Esophagus (tissue), 2 donors: ENCODE measurements around the gene CGB3. TPM values are rescaled to one million over a fixed set of nuclear protein-coding genes. Genes with fewer than 3 reads are reported as not detected.
"Not testable (repeated sequence)": the region's sequence is repeated elsewhere in the genome, so short reads cannot be mapped to it uniquely, and the experiment has no call there.

ENCODE experiments used
- H3K27ac ChIP-seq, 2 donors: one replicate each; pipeline ENCODE4 v1.5.1; 2013; ENCODE audit warnings: low read depth in 2 of 2, mild to moderate bottlenecking in 2 of 2, inconsistent platforms in 1 of 2, low read length in 1 of 2, moderate library complexity in 1 of 2
- H3K27me3 ChIP-seq, 2 donors: one replicate each; pipeline ENCODE4 v1.6.1; 2013; ENCODE audit warnings: low read length in 2 of 2, control low read depth in 1 of 2, mild to moderate bottlenecking in 1 of 2; ENCODE audit not compliant: insufficient read depth in 2 of 2, control insufficient read depth in 1 of 2
- H3K36me3 ChIP-seq, 2 donors: one replicate each; pipeline ENCODE4 v1.6.1; 2013; ENCODE audit warnings: low read length in 1 of 2; ENCODE audit not compliant: control insufficient read depth in 2 of 2, insufficient read depth in 2 of 2
- H3K4me1 ChIP-seq, 2 donors: one replicate each; pipeline ENCODE4 v1.6.1; 2013; ENCODE audit warnings: low read length in 1 of 2; ENCODE audit not compliant: control insufficient read depth in 2 of 2, insufficient read depth in 2 of 2
- H3K4me3 ChIP-seq, 2 donors: one replicate each; pipeline ENCODE4 v1.5.1; 2013; ENCODE audit warnings: low read length in 2 of 2, mild to moderate bottlenecking in 2 of 2, low read depth in 1 of 2, moderate library complexity in 1 of 2
- H3K9me3 ChIP-seq, 2 donors: one replicate each; pipeline ENCODE4 v1.6.1; 2013; ENCODE audit warnings: mild to moderate bottlenecking in 2 of 2, low read depth in 1 of 2, low read length in 1 of 2, moderate library complexity in 1 of 2; ENCODE audit not compliant: control insufficient read depth in 2 of 2, insufficient read depth in 1 of 2
- WGBS, 2 donors: extraction: QIAGEN DNeasy Blood & Tissue Kit; methylation state at CpG; one replicate each; pipeline ENCODE4 v1.1.7; 2013; 5-methylcytosine and 5-hydroxymethylcytosine counted together
- polyA plus RNA-seq, 2 donors: library from polyadenylated mRNA; stranded (reverse); fragments of 200-250 nt; gene quantifications; one replicate each; pipeline ENCODE4 v1.2.3, GENCODE V29; 2013
- donor health status: healthy with polysubstance abuse.
- donor health status: Bipolar disorder and iron deficiency.

CGB3 gene
- polyA plus RNA-seq, 2 donors: not detected

GRCh38 chr19:49028686-49029085 lies 4.6 kb upstream of the CGB3 start:
- not testable (repeated sequence) for H3K27ac ChIP-seq, H3K9me3 ChIP-seq, H3K36me3 ChIP-seq, H3K4me1 ChIP-seq, H3K27me3 ChIP-seq, H3K4me3 ChIP-seq
- 75 to 91% methylated on average over 3 to 9 of the region's 9 CpGs for WGBS, 2 donors

DNA sequence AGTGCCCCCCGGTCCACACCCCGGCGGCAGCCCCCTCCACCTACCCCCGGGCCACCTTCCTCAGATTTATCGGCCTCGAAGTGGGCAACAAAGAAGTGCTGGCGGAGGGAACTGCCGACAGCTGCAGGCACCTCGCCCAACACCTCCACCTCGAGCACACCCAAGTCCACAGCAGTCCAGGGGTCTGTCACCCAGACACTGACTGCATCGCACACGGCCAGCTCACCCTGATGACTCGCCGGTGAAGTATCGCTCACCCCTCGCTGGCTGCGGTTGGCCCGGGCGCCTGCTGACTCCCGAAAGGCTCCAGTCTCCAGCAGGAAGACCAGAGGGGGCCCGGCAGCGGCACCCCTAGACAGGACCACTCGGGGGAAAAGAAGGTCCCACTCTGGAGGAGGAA lies 1.5 kb upstream of the CGB3 start:
- H3K36me3 ChIP-seq, H3K4me3 ChIP-seq, H3K4me1 ChIP-seq, H3K27ac ChIP-seq, H3K9me3 ChIP-seq, H3K27me3 ChIP-seq: not testable (repeated sequence)
- WGBS, 2 donors: 76 to 81% methylated on average over 23 of the region's 23 CpGs

GRCh38 chr19:49025088-49025487 lies 955 bp upstream of the CGB3 start:
- WGBS, 2 donors: 80 to 81% methylated on average over 3 to 4 of the region's 6 CpGs

GRCh38 chr19:49022116-49022515 lies 2.0 kb downstream of the CGB3 start:
- peaks cover 2 to 7% of the 10 kb centered on the region in 2 donors for H3K4me1 ChIP-seq
- no peak overlapping the region for H3K4me3 ChIP-seq
- no peaks in the 10 kb centered on the region for H3K36me3 ChIP-seq
- H3K27ac ChIP-seq: no peak overlapping the region
- peaks cover 0 to 2% of the 10 kb centered on the region in 2 donors for H3K9me3 ChIP-seq
- H3K27me3 ChIP-seq: no peaks in the 10 kb centered on the region
- WGBS, 2 donors: 89 to 95% methylated on average over 9 of the region's 9 CpGs

More at GRCh38 chr19:49025088-49025487, 955 bp upstream of the CGB3 start:
- not testable (repeated sequence) for H3K27me3 ChIP-seq, H3K4me3 ChIP-seq, H3K27ac ChIP-seq, H3K4me1 ChIP-seq, H3K36me3 ChIP-seq, H3K9me3 ChIP-seq

DNA sequence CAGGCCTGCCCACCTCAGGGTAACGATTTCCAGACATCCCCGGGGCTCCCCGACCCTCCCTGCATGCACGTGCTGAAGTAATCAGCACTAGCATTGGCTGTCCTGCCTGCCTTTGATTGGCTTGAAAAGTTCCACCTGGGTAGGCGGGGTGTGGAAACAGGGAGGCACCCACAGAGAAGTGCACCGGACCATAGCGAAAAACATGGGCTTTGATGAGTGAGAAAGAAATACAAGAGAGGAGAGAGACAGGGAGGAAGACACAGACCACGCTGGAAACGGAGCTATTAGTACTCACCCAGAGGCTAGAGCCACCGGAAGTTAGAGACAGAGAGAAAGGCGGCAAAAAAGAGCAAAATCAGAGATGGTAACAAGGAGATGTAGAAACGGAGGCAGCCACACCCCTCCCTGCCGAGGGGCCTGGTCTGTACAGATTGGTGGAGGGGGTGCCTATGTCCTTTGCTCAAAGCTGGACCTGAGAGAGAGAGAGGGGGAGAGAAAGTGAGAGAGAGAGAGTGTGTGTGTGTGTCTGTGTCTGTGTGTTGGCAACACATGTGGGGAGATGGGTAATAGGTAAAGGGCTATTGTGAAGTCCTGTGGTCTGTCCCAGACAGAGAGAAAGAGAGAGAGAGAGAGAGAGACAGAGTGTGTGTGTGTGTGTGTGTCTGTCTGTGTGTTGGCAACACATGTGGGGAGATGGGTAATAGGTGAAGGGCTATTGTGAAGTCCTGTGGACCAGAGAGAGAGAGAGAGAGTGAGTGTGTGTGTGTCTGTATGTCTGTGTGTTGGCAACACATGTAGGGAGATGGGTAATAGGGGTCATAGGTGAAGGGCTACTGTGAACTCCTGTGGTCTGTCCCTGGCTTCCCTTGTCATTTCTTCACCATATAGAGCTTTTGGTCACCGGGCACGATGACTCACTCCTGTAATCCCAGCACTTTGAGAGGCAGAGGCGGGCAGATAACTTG lies 2.9 kb downstream of the CGB3 start:
- Histone ChIP-seq H3K4me1 (peaks cover 2 to 7% of the 10 kb centered on the region in 2 donors), H3K4me3 (no peak overlapping the region), H3K27ac (no peak overlapping the region), H3K27me3 (no peaks in the 10 kb centered on the region), H3K36me3 (no peaks in the 10 kb centered on the region), H3K9me3 (peaks cover 0 to 2% of the 10 kb centered on the region in 2 donors)
- 30 to 41% methylated on average over 16 of the region's 16 CpGs for WGBS, 2 donors

- no peaks in the 10 kb centered on the region for H3K27me3 ChIP-seq
- no peak overlapping the region for H3K27ac ChIP-seq
- peaks cover 0 to 2% of the 10 kb centered on the region in 2 donors for H3K9me3 ChIP-seq
- H3K4me1 ChIP-seq: peaks cover 2 to 7% of the 10 kb centered on the region in 2 donors
- H3K36me3 ChIP-seq: peaks cover 3 to 8% of the 10 kb centered on the region in 2 donors
- no peak overlapping the region for H3K4me3 ChIP-seq
- WGBS, 2 donors: 46 to 69% methylated on average over 11 of the region's 11 CpGs
These were observed 3.8 kb downstream of the CGB3 start for GRCh38 chr19:49020342-49020741.

DNA sequence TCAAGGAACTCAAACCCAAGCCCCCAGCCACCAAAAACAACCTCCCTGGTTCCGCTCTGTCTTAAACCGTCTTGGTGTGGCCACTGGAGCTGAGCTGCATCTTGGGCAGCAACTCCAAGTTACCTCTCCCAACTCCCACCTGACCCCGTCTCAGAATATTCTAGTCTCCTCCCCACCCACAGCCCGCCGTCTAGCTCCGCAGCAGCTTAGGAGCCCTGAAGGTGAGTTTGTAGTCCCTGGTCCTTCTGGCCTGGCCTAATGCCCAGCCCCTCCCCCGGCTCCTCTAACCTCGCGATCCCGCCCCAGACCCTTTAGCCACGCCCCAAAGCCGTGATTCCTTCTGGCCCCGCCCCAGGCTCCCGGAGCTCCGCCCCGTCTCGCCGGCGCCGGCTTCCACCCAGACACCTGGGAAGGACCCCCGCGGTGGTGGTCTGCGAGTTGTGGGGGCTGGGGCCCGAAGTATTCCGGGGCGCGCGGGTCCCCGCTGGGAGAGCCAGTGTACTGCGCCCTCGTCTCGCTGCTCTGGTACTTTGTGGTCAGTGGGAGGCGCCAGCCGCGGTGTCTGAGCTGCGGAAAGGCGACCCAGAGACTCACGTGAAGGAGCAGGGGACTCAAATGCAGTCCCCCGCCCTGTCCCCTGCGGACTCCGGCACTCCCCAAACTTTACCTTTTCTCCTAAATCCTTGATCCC lies 4.7 kb downstream of the CGB3 start:
- H3K27me3 ChIP-seq: no peaks in the 10 kb centered on the region
- WGBS, 2 donors: 12% methylated on average over 41 of the region's 41 CpGs

DNA sequence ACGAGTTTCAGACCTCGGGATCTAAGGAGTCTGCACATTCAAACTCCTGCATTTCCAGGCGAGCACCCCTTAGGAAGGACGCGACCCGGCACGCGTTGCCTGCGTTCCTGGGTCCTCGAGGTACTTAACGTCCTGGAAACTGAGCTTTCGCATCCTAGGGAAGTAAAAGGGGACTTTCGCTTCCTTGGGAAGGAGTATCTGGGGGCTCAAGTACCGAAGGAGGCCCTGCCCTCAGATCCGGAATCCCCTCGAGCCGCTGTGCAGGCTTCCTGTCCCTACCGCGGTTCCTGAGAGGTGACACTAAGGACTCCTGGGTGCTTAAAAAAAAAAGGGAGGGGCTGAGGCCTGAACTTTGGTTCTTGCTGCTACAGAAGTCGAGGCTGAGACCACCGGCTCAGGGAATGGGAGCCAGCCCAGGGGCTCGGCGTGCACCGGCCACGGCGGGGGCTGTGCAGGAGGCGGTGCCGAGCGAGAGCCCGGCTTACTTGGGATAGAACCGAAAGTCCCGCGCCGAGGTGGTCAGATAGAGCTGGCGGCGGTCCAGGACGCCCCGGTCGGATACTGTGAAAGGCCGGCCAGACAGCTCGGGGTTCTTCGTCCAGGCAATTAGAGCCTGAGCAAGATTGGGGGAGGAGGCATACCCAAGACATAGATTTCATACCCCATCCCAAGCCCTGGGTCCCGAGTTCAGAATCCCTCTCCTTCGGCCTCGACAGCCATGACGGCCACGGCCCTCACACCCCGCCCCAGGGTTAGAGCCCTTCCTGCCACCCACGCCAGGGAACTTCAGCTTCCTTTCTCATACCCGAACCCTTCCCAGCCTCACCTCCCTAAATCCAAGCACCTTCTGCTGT lies 5.5 kb downstream of the CGB3 start:
- not testable (repeated sequence) for H3K27ac ChIP-seq, H3K4me1 ChIP-seq, H3K27me3 ChIP-seq, H3K9me3 ChIP-seq
- Histone ChIP-seq H3K36me3 (peaks cover 4 to 22% of the 10 kb centered on the region in 2 donors), H3K4me3 (peak overlapping the region; percentile 22 to 37)
- WGBS, 2 donors: 3 to 7% methylated on average over 46 to 50 of the region's 50 CpGs

More for the DNA sequence above, 4.7 kb downstream of the CGB3 start:
- Histone ChIP-seq H3K36me3 (peaks cover 4 to 18% of the 10 kb centered on the region in 2 donors), H3K4me3 (peak overlapping the region; percentile 22 to 37), H3K27ac (no peak overlapping the region), H3K4me1 (peaks cover 2 to 7% of the 10 kb centered on the region in 2 donors), H3K9me3 (peaks cover 0 to 2% of the 10 kb centered on the region in 2 donors)
